ENCODE data around the gene OR11H7. TPM values are rescaled to one million over a fixed set of nuclear protein-coding genes. Genes with fewer than 3 reads are reported as not detected.
"Not testable (repeated sequence)": the region's sequence is repeated elsewhere in the genome, so short reads cannot be mapped to it uniquely, and the experiment has no call there.

Gene OR11H7
- total and polyA plus RNA-seq, 2 experiments from 2014 or later = not detected

DNA sequence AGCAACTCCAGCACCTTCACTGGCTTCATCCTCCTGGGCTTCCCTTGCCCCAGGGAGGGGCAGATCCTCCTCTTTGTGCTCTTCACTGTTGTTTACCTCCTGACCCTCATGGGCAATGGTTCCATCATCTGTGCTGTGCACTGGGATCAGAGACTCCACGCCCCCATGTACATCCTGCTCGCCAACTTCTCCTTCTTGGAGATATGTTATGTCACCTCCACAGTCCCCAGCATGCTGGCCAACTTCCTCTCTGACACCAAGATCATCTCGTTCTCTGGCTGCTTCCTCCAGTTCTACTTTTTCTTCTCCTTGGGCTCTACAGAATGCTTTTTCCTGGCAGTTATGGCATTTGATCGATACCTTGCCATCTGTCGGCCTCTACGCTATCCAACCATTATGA lies 31.3 kb upstream of the OR11H7 start:
- H3K4me2 ChIP-seq (ENCODE audit: unreplicated experiment) = no peak overlapping the region
- TF ChIP-seq EZH2 (IDR thresholded peaks at IDR 0.05; ENCODE audit: insufficient read depth, poor library complexity, severe bottlenecking) (no peak), EZH2phosphoT487 (IDR thresholded peaks at IDR 0.05; ENCODE audit: insufficient read depth, low read depth) (no peak)
- no peaks in the 10 kb centered on the region for H3K79me2 ChIP-seq (ENCODE audit: insufficient read depth)
- H3F3A ChIP-seq (ENCODE audit: insufficient read depth) = no peaks in the 10 kb centered on the region
- no peaks in the 10 kb centered on the region for H3K36me3 ChIP-seq (ENCODE audit: low read depth)
- H3K4me3 ChIP-seq = no peak overlapping the region
- H3K9me2 ChIP-seq (ENCODE audit: insufficient read depth) = no peaks in the 10 kb centered on the region
- no peak overlapping the region for H3K27ac ChIP-seq
- WGBS, 2 experiments (ENCODE audit: low coverage in 1 of 2, low lambda C conversion rate in 2 of 2, missing lambda C conversion rate in 2 of 2) = 59 to 61% methylated on average over 5 of the region's 6 CpGs
- no peak overlapping the region for H2AFZ ChIP-seq
- H3K9ac ChIP-seq = no peak overlapping the region
- no peaks in the 10 kb centered on the region for H4K20me1 ChIP-seq (ENCODE audit: insufficient read depth)
- no peaks in the 10 kb centered on the region for H3K4me1 ChIP-seq (ENCODE audit: insufficient read depth)
- in situ Hi-C loops (cut with MboI) = no loop called here
- H3K9me3 ChIP-seq (ENCODE audit: low read depth) = no peaks in the 10 kb centered on the region
- H3K27me3 ChIP-seq (replicated peaks; ENCODE audit: insufficient read depth) = no peaks in the 10 kb centered on the region
- DNase-seq = no peak

DNA sequence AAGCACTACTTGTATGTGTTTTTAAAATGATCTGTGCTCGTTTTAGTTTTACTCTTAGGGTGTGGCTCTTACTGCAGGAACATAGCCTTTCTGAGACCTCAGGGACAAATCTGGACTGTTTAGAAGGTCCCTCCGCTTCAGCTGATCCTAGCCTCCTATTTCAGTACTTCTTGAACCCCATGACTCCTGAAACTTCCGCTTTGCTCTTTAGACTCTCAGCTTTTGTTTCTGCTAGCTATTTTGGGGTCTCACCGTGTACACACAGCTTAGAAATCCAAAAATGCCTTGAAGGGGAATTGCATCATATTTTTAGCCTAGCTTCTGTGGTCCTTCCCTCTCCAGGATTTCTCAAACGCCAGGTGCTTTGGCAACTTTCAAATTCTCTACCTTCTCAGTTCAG lies 29.8 kb upstream of the OR11H7 start:
- no peaks in the 10 kb centered on the region for H3F3A ChIP-seq (ENCODE audit: insufficient read depth)
- H3K4me2 ChIP-seq (ENCODE audit: unreplicated experiment) = no peak overlapping the region
- TF ChIP-seq EZH2 (IDR thresholded peaks at IDR 0.05; ENCODE audit: insufficient read depth, poor library complexity, severe bottlenecking) (no peak), EZH2phosphoT487 (IDR thresholded peaks at IDR 0.05; ENCODE audit: insufficient read depth, low read depth) (no peak)
- H4K20me1 ChIP-seq (ENCODE audit: insufficient read depth) = no peaks in the 10 kb centered on the region
- no peak for DNase-seq
- H2AFZ ChIP-seq = no peak overlapping the region
- no peaks in the 10 kb centered on the region for H3K4me1 ChIP-seq (ENCODE audit: insufficient read depth)
- in situ Hi-C loops (cut with MboI) = no loop called here
- H3K9me2 ChIP-seq (ENCODE audit: insufficient read depth) = no peaks in the 10 kb centered on the region
- no peaks in the 10 kb centered on the region for H3K79me2 ChIP-seq (ENCODE audit: insufficient read depth)
- H3K9ac ChIP-seq = no peak overlapping the region
- no peak overlapping the region for H3K27ac ChIP-seq
- H3K4me3 ChIP-seq = no peak overlapping the region
- 12 to 15% methylated on average over 5 of the region's 5 CpGs for whole genome bisulfite sequencing, 2 experiments (ENCODE audit: low coverage in 1 of 2, low lambda C conversion rate in 2 of 2, missing lambda C conversion rate in 2 of 2)
- no peaks in the 10 kb centered on the region for H3K36me3 ChIP-seq (ENCODE audit: low read depth)
- H3K27me3 ChIP-seq (replicated peaks; ENCODE audit: insufficient read depth) = no peaks in the 10 kb centered on the region
- no peaks in the 10 kb centered on the region for H3K9me3 ChIP-seq (ENCODE audit: low read depth)

DNA sequence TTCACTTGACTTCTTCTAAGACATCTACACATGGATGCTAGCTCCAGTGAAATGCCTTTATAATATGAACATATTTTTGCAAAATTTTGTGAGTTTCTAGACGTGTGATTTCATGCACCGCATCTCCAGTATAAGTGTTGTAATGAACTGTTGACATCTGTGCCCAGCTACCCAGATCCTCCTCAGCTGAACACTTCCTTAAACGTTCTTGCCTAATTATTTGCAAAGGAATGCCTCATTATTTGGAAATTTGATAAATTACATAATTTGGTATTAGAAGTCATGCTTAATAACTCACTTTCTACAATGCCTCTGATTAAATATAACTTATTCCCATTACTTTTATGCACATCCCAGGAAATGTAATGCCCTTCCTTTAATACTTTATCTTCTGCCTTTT lies 24.1 kb upstream of the OR11H7 start:
- no peaks in the 10 kb centered on the region for H3F3A ChIP-seq (ENCODE audit: insufficient read depth)
- H3K9ac ChIP-seq = no peak overlapping the region
- H4K20me1 ChIP-seq (ENCODE audit: insufficient read depth) = no peaks in the 10 kb centered on the region
- H2AFZ ChIP-seq = no peak overlapping the region
- no peaks in the 10 kb centered on the region for H3K36me3 ChIP-seq (ENCODE audit: low read depth)
- no peak for TF ChIP-seq EZH2phosphoT487 (IDR thresholded peaks at IDR 0.05; ENCODE audit: insufficient read depth, low read depth)
- no peak for TF ChIP-seq EZH2 (IDR thresholded peaks at IDR 0.05; ENCODE audit: insufficient read depth, poor library complexity, severe bottlenecking)
- no peaks in the 10 kb centered on the region for H3K27me3 ChIP-seq (replicated peaks; ENCODE audit: insufficient read depth)
- H3K4me3 ChIP-seq = no peak overlapping the region
- DNase-seq = no peak
- H3K9me3 ChIP-seq (ENCODE audit: low read depth) = no peaks in the 10 kb centered on the region
- in situ Hi-C loops (cut with MboI) = no loop called here
- H3K79me2 ChIP-seq (ENCODE audit: insufficient read depth) = no peaks in the 10 kb centered on the region
- no peak overlapping the region for H3K4me2 ChIP-seq (ENCODE audit: unreplicated experiment)
- 28 to 37% methylated on average over 3 of the region's 3 CpGs for WGBS, 2 experiments (ENCODE audit: low coverage in 1 of 2, low lambda C conversion rate in 2 of 2, missing lambda C conversion rate in 2 of 2)
- H3K4me1 ChIP-seq (ENCODE audit: insufficient read depth) = no peaks in the 10 kb centered on the region
- H3K27ac ChIP-seq = no peak overlapping the region
- no peaks in the 10 kb centered on the region for H3K9me2 ChIP-seq (ENCODE audit: insufficient read depth)

DNA sequence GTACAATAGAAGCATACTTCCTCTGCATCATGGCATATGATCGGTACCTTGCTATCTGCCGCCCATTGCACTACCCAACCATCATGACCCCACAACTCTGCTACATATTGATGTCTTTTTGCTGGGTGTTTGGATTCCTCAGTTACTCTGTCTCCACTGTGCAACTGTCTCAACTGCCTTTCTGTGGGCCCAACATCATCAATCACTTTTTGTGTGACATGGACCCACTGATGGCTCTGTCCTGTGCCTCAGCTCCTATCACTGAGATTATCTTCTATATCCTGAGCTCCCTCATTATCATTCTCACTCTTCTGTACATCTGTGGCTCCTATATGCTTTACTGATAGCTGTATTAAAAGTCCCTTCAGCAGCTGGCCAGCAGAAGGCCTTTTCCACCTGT lies 19.2 kb upstream of the OR11H7 start:
- no peaks in the 10 kb centered on the region for H3K4me1 ChIP-seq (ENCODE audit: insufficient read depth)
- no peak overlapping the region for H3K9ac ChIP-seq
- no peaks in the 10 kb centered on the region for H3F3A ChIP-seq (ENCODE audit: insufficient read depth)
- no peaks in the 10 kb centered on the region for H3K79me2 ChIP-seq (ENCODE audit: insufficient read depth)
- H2AFZ ChIP-seq = no peak overlapping the region
- WGBS, 2 experiments (ENCODE audit: low coverage in 1 of 2, low lambda C conversion rate in 2 of 2, missing lambda C conversion rate in 2 of 2) = 40 to 70% methylated on average over 2 of the region's 2 CpGs
- in situ Hi-C loops (cut with MboI) = no loop called here
- TF ChIP-seq EZH2 (IDR thresholded peaks at IDR 0.05; ENCODE audit: insufficient read depth, poor library complexity, severe bottlenecking) = no peak
- no peak for TF ChIP-seq EZH2phosphoT487 (IDR thresholded peaks at IDR 0.05; ENCODE audit: insufficient read depth, low read depth)
- DNase-seq = no peak
- no peaks in the 10 kb centered on the region for H3K9me3 ChIP-seq (ENCODE audit: low read depth)
- H3K4me3 ChIP-seq = no peak overlapping the region
- H3K4me2 ChIP-seq (ENCODE audit: unreplicated experiment) = no peak overlapping the region
- H3K27me3 ChIP-seq (replicated peaks; ENCODE audit: insufficient read depth) = no peaks in the 10 kb centered on the region
- H3K9me2 ChIP-seq (ENCODE audit: insufficient read depth) = no peaks in the 10 kb centered on the region
- H3K27ac ChIP-seq = no peak overlapping the region
- H3K36me3 ChIP-seq (ENCODE audit: low read depth) = no peaks in the 10 kb centered on the region
- H4K20me1 ChIP-seq (ENCODE audit: insufficient read depth) = no peaks in the 10 kb centered on the region

DNA sequence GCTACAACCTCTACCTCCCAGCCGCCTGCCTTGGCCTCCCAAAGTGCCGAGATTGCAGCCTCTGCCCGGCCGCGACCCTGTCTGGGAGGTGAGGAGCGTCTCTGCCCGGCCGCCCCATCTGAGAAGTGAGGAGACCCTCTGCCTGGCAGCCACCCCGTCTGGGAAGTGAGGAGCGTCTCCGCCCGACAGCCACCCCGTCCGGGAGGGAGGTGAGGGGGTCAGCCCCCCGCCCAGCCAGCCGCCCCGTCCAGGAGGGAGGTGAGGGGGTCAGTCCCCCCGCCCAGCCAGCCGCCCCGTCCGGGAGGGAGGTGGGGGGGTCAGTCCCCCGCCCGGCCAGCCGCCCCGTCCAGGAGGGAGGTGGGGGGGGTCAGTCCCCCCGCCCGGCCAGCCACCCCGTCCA lies 16.4 kb upstream of the OR11H7 start:
- H3K4me2 ChIP-seq (ENCODE audit: unreplicated experiment); in situ Hi-C loops (cut with MboI); H3K4me3 ChIP-seq; H3F3A ChIP-seq (ENCODE audit: insufficient read depth); H3K27me3 ChIP-seq (replicated peaks; ENCODE audit: insufficient read depth); H2AFZ ChIP-seq; H3K9ac ChIP-seq; DNase-seq; H3K79me2 ChIP-seq (ENCODE audit: insufficient read depth); H3K36me3 ChIP-seq (ENCODE audit: low read depth); H3K9me2 ChIP-seq (ENCODE audit: insufficient read depth); H3K4me1 ChIP-seq (ENCODE audit: insufficient read depth); H3K9me3 ChIP-seq (ENCODE audit: low read depth); H3K27ac ChIP-seq; H4K20me1 ChIP-seq (ENCODE audit: insufficient read depth): not testable (repeated sequence)
- WGBS, 2 experiments (ENCODE audit: low coverage in 1 of 2, low lambda C conversion rate in 2 of 2, missing lambda C conversion rate in 2 of 2) = 62 to 74% methylated on average over 10 to 21 of the region's 28 CpGs

All from GM23248 (cell line).